NCI-H1694 (cell line): ENCODE measurements around the gene LTBP3.

Source experiments
- DNase-seq: peaks from one replicate; lab custom pipeline; 2025; lab: John Stamatoyannopoulos, UW

Gene LTBP3

DNA sequence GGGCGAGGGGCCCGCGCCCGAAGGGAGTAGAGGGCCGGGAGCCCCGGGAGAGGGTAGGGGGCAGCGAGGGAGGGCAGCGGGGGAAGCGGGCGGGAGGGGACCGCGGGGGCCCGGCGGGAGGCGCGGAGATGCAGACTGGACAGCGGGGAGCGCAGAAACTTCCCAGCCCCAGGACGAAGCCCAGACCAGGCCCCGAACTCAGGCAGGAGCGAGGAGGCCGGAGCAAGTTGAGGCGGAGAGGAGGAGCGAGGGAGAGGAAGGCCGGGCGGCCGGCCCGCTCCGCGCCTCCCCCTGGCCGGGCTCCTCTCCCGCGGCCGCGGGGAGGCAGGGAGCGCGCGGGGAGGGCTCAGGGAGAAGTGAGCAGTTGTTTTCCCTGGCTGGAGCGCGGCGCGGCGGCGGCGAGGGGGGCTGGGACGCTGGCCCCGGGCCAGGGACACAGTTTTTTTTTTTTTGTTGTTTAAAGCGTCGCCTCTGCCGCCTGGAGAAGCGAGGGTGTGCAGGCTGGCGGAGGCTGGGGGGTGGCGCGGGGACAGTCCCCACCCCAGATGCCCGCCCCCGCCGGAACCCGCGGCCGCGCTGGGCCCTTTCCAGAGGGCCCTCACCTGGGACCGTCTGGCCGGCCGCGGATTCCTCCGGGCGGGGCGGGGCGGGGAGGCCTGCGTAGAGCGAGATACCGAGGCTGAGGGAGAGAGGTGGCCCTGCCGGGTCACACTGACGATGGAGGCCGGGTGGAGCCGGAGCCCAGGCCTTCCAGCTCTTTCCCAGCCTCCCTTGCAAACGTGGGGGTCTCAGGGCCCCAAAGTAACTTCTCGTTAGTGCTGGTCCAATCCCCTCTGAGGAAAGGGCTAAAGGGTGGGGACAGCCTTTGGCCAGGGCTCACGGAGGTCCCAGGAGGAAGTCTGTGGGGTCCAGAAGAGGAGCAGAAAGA, at the start of gene LTBP3:
LTBP3 (minus strand) TSS at position 358 of the 928 bp plus-strand sequence. CDS start 400 bp downstream, outside the sequence.
- peak; percentile 25 for DNase-seq

GRCh38 chr11:65606876-65607613, 48.9 kb upstream of the LTBP3 start:
- no peak for DNase-seq

GRCh38 chr11:65604258-65604657, 46.1 kb upstream of the LTBP3 start:
- DNase-seq, result no peak

DNA sequence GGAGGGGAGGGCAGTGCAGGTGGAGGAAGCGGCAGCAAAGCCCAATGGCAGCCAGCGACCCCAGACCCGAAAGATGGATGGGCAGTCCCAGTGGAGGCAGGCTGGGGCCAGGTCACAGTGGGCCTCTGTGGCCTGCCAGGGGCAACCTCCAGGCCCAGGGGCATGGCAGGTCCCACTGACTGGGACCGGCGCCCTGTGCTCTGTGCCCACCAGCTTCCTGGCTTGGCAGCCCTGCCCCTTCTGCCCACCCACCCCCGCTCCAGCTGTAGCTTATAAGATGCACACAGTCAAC, 41.7 kb upstream of the LTBP3 start:
- no peak for DNase-seq

DNA sequence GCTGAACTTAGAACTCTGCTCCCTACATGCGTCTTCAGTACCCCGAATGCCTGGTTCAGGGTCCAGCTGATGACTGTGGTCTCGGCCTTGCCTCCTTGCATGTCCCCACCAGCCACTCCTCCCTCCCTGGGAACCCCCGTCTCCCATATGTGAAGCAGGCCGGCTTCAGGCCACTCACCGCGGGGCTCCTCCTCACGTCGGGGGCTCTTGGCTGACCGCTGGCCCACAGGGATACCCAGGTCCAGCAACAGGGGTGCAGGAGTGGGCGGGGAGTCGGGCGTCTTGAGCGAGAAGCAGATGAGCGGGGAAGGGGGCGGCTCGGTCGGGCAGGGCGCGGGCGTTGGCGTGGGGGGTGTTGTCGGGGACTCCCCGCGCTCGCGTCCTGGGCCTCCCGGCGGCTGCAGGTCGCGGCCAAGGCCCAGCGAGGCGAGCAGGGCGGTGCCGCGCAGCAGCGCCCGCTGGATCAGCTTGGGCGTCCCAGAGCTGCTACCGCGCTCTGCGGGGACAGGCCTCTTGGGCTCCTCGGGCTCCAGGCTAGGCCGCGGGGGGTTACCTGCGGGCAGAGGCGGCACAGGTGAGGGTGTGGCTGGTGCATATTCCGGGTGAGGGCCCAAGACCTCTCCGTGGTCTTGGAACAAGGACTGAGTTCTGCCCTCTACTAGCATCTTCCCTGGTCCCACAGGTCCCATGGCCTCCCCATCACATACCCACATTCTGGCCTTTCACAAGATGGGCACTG, 41.2 kb upstream of the LTBP3 start:
- DNase-seq, result no peak

GRCh38 chr11:65598258-65598699, 40.1 kb upstream of the LTBP3 start:
- no peak for DNase-seq

- DNase-seq, result no peak
These were observed 38.4 kb upstream of the LTBP3 start for GRCh38 chr11:65596520-65596919.

DNA sequence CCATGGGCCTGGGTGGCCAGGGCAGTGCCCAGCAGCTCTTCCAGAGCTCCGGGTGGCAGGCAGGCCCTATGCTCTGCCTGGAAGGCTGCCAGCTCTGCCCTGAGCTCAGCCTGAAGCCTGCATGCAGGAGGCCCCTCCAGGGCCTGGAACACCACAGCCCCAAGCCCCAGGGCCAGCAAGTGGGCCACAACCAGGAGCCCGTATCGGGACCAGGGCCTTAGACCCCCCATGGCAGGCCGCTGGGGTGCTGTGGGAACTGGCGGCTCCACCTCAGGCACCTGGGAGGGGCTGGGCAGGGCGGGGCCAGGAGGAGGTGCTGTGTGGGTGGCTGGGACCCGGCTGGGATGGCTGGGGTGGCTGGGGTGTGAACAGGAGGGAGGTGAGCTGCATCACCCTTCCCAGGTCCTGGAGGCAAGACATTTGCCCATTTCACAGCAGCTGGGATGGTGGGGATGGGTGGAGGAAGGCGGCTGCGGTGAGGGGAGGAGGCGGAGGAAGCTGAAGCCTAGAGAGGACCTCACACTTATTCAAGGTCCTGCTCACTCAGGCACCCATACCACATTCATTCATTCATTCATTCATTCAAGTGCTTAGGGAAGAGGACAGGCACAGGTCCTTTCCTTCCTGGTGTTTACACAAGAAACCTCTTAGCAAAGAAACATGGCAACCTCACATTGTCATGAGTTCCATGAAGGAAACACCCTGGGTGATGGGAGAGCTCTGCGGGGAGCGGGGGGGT, 37.6 kb upstream of the LTBP3 start, which contains the start of gene KCNK7:
KCNK7 (minus strand) TSS at position 258 of the 739 bp plus-strand sequence; CDS start at position 230, 28 bp downstream.
- DNase-seq, result no peak

GRCh38 chr11:65595131-65595530, 37.0 kb upstream of the LTBP3 start:
- no peak for DNase-seq

DNA sequence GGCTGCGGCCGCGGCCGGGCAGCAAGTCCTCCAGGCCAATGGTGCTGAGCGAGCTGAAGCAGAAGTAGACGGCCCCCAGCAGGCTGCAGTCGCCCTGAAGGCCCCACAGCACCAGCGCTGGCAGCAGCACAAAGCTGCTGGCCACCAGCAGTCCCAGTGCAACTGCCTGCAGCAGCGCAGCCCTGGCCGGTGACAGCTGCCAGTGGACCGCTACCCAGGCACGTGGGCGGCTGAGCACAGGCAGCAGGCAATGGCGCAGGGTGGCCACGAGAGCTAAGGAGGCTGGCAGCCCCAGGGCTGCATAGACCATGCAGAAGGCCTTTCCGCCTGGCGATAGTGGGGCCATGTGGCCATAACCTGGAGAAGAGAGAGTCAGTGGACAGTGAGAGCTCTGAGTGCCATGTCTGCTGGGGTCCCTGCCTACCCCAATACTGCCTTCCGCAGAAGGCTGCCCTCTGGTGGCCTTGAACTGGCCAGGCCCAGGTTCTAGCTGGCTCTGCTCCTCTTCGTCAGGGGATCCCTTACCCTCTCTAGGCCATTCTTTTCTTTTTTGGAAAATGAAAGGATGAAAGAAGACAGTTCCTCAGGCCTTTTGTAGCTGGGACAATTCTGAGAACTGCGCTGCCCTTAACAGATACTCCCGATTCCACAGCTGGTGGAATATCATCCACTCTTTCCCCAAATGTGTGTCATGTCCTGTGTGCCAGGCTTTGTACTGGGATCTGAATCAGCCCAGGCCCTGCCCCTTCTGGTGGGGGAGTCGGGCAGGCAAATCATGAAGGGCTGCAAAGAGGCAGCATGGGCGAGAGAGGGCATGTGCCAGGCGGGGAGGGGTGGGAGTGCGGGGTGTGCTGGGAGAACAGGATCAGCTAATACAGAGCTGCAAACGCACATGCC, 35.6 kb upstream of the LTBP3 start:
- DNase-seq, result no peak

- DNase-seq, result no peak
These were observed 34.8 kb upstream of the LTBP3 start for GRCh38 chr11:65592858-65593517.

GRCh38 chr11:65591939-65592857, 34.0 kb upstream of the LTBP3 start:
- no peak for DNase-seq

DNA sequence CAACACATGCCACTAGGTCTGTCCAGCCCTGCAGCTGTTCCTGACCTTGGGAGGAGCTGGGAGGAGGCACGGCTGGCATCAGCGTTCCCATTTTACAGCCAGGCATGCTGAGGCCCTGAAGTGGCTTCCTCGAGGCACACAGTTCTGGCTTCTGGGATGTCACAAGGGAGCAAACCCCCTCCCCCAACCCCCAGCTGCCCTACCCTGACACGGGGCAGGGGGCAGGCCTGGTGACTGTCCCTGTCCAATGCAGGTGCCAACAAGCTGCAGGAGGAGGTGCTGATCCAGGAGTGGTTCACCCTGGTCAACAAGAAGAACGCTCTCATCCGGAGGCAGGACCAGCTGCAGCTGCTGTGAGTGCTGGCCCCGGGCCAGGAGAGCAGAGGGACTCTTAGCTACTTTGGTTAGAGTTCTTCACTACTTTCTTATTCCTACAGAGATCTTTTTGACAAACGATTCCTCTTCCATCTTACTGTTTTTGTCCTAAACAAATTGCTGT, 32.1 kb upstream of the LTBP3 start:
- DNase-seq, result no peak

GRCh38 chr11:65589444-65590239, 31.5 kb upstream of the LTBP3 start:
- DNase-seq, result no peak

DNA sequence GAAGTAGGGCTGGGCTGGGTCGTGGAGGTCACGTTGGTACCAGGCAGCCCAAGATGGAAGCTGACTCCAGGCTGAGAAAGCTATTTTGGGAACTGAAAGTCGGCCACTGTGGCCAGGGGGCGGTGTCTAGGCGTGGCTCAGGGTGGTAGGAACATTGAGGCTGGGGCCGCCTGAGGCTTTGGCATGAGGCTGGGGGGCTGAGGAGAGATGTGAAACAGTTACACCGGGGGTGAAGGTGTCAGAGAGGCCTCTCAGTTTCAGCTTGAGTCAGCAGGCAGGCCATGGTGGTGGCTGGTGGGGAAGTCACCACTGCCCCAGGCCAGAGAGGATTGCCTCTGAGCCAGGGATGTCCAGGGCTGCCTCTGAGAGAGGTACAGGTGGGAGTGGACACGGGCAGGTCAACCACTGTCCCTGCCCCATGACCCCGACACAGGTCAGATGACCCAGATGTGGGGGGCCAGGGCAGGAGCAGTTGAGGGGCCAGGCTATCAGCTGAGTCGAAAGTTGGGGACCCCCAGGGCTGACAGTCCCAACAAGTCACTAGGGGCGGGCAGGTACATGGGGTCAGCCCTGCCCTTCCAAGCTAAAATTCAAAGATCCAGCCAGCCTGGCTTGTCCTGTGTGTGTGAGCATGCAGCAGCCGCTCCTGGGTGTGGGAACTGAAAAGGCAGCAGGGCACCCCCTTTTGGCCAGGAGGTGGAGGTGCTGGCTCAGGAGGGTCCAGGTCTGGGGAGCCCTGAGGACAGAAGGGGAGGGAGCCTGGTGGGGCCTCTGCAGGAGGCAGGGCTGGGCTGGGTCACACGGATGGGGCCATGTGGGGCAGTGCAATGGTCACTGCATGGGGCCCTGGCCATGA, 30.3 kb upstream of the LTBP3 start:
- no peak for DNase-seq

- no peak for DNase-seq
These were observed 28.5 kb upstream of the LTBP3 start for GRCh38 chr11:65586676-65587075.

DNA sequence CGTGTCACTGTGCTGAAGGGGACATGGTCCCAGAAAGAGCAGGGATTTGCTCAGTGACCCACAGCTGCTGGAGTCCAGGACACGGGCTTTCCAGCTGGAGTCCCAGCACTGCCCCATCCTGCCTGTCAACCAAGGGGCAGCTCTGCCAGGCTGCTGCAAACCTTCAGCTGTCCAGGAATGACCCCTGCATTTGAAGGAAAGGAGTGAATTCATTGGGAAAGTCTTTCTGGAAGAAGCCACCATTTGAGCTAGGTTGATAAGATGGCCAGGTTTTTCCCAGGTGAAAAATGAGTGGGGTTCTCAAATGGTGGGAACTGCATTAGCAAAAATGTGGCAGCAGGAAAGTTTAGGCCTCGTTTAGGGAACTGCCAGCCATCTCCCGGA, 28.1 kb upstream of the LTBP3 start:
- DNase-seq, result no peak
